GM10266 (cell line): ENCODE results near the gene EEFSEC.
A peak's percentile ranks its signal among the peaks of the same experiment; 100 is the strongest.

Experiments used
- DNase-seq: peaks from one replicate; pipeline ENCODE4 v3.0.0; 2012; ENCODE audit errors: extremely low spot score
- CTCF ChIP-seq: IDR thresholded peaks from 2 replicates; pipeline ENCODE4 v1.5.1; 2012; ENCODE audit warnings: mild to moderate bottlenecking, low read depth; ENCODE audit not compliant: control insufficient read depth, insufficient read depth; ENCODE audit errors: missing control alignments

EEFSEC gene

GRCh38 chr3:128344052-128344735, 190.9 kb downstream of the EEFSEC start:
- no peak for TF ChIP-seq CTCF
- no peak for DNase-seq

- no peak for TF ChIP-seq CTCF
Observed at GRCh38 chr3:128345196-128345595, 191.9 kb downstream of the EEFSEC start.

GRCh38 chr3:128346562-128346961, 193.3 kb downstream of the EEFSEC start:
- no peak for DNase-seq
- no peak for TF ChIP-seq CTCF

More at GRCh38 chr3:128345196-128345595, 191.9 kb downstream of the EEFSEC start:
- DNase-seq = no peak

- DNase-seq = no peak
- no peak for TF ChIP-seq CTCF
Observed at GRCh38 chr3:128347282-128347681, 194.0 kb downstream of the EEFSEC start.

GRCh38 chr3:128348075-128348474, 194.8 kb downstream of the EEFSEC start:
- no peak for DNase-seq
- no peak for TF ChIP-seq CTCF

GRCh38 chr3:128348805-128349531, 195.7 kb downstream of the EEFSEC start:
- peak; percentile 25 for DNase-seq
- no peak for TF ChIP-seq CTCF
